ENCODE data around the gene DNAJB13.

The DNAJB13 gene

DNA sequence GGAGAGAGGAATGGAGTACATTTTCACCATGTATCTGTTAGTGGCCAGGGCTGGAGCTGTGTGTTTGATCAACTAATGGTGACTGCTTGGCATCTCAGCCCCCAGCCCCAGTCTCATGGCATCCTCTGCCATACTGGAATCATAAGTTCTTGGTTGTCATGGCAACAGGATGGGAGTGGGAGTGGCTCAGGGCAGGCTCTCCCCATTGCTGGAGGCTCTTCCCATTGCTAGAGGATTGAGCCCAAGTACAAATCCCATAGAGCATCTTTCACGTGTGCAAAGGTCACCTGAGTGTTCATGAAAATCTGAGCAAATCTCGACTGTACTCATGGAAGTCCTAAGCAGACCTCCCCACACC is 14.9 kb downstream of the DNAJB13 start:
- TF ChIP-seq EZH2 (IDR thresholded peaks at IDR 0.05; ENCODE audit: borderline replicate concordance, low read length), result no peak
- TF ChIP-seq, protein P1, sequence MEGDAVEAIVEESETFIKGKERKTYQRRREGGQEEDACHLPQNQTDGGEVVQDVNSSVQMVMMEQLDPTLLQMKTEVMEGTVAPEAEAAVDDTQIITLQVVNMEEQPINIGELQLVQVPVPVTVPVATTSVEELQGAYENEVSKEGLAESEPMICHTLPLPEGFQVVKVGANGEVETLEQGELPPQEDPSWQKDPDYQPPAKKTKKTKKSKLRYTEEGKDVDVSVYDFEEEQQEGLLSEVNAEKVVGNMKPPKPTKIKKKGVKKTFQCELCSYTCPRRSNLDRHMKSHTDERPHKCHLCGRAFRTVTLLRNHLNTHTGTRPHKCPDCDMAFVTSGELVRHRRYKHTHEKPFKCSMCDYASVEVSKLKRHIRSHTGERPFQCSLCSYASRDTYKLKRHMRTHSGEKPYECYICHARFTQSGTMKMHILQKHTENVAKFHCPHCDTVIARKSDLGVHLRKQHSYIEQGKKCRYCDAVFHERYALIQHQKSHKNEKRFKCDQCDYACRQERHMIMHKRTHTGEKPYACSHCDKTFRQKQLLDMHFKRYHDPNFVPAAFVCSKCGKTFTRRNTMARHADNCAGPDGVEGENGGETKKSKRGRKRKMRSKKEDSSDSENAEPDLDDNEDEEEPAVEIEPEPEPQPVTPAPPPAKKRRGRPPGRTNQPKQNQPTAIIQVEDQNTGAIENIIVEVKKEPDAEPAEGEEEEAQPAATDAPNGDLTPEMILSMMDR (IDR thresholded peaks at IDR 0.05; ENCODE audit: low read length), result no peak
- Histone ChIP-seq H3K4me1 (ENCODE audit: insufficient read depth, low read length, severe bottlenecking) (peaks cover 13% of the 10 kb centered on the region), H3K79me2 (ENCODE audit: insufficient read depth, low read length) (no peaks in the 10 kb centered on the region), H3F3A (ENCODE audit: insufficient read depth, low read length) (no peaks in the 10 kb centered on the region), H3K36me3 (ENCODE audit: insufficient read depth, low read length) (no peaks in the 10 kb centered on the region), H4K20me1 (ENCODE audit: insufficient read depth, low read length) (no peaks in the 10 kb centered on the region), H2AFZ (ENCODE audit: low read length) (no peak overlapping the region), H3K4me2 (ENCODE audit: low read length) (no peak overlapping the region), H3K9me3 (ENCODE audit: low read length) (no peaks in the 10 kb centered on the region), H3K9me2 (ENCODE audit: low read depth, low read length) (no peaks in the 10 kb centered on the region), H3K27me3 (ENCODE audit: insufficient read depth, low read length) (no peaks in the 10 kb centered on the region), H3K4me3 (ENCODE audit: low read depth, low read length, poor library complexity, severe bottlenecking) (no peak overlapping the region), H3K27ac (ENCODE audit: low read depth, low read length, poor library complexity, severe bottlenecking) (no peak overlapping the region), H3K9ac (ENCODE audit: low read length) (no peak overlapping the region)

DNA sequence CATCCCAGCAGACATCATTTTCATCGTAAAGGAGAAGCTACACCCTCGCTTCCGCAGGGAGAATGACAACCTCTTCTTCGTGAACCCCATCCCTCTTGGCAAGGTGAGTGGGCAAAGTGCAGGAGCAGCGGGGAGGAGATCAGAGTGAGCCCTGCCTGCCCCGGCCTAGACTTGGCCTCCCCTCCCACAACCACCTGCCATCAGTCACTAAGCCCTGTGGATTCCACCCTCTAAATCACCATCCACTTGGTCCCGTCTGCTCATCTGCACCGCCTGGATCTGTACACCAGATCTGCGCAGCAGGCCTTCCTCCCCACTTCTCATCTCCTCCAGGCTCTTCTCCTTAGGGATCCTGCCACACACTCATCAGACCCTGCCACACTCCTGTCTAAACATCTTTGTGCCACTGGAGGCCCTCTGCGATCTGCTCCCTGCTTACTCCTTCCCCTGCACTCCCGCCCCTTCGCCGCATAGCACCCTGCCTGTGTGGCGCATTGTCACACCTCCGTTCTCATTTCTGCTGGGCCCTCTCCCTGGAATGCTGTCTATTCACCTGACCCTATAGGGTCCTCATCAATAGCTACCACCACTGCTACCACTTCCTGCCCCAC is 17.6 kb downstream of the DNAJB13 start:
- no peaks in the 10 kb centered on the region for H3K9me3 ChIP-seq (ENCODE audit: low read length)
- no peak for TF ChIP-seq EZH2 (IDR thresholded peaks at IDR 0.05; ENCODE audit: borderline replicate concordance, low read length)
- TF ChIP-seq, protein P1 (IDR thresholded peaks at IDR 0.05; ENCODE audit: low read length), result no peak
- no peaks in the 10 kb centered on the region for H3K27me3 ChIP-seq (ENCODE audit: insufficient read depth, low read length)
- no peaks in the 10 kb centered on the region for H3K9me2 ChIP-seq (ENCODE audit: low read depth, low read length)
- H3K4me3 ChIP-seq (ENCODE audit: low read depth, low read length, poor library complexity, severe bottlenecking), result no peak overlapping the region
- no peak overlapping the region for H3K4me2 ChIP-seq (ENCODE audit: low read length)
- H3K9ac ChIP-seq (ENCODE audit: low read length), result no peak overlapping the region
- H3K27ac ChIP-seq (ENCODE audit: low read depth, low read length, poor library complexity, severe bottlenecking), result no peak overlapping the region
- peaks cover 39% of the 10 kb centered on the region for H3K4me1 ChIP-seq (ENCODE audit: insufficient read depth, low read length, severe bottlenecking)
- H3K36me3 ChIP-seq (ENCODE audit: insufficient read depth, low read length), result peaks cover 8% of the 10 kb centered on the region
- H3K79me2 ChIP-seq (ENCODE audit: insufficient read depth, low read length), result no peaks in the 10 kb centered on the region
- H4K20me1 ChIP-seq (ENCODE audit: insufficient read depth, low read length), result no peaks in the 10 kb centered on the region
- H2AFZ ChIP-seq (ENCODE audit: low read length), result no peak overlapping the region
- H3F3A ChIP-seq (ENCODE audit: insufficient read depth, low read length), result no peaks in the 10 kb centered on the region; the same call in 1 of the 2 replicates

DNA sequence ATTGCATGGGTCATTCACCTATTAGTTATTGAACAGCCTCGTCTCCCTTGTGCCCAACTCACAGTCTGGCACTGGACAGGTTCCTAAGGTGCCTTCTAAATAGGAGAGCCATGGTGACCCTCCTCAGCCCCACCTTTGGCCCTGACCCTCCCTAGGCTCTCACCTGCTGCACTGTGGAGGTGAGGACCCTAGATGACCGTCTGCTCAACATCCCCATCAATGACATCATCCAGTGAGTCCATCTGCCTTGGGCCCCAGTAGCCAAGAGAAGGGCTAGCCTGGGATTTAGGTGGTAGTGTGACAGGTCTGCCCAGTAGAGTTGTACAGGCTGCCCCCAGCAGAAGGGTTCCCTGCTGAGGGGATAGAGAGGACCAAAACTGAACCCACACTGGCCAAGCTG is 18.3 kb downstream of the DNAJB13 start:
- no peak overlapping the region for H3K4me2 ChIP-seq (ENCODE audit: low read length)
- H3K9ac ChIP-seq (ENCODE audit: low read length), result no peak overlapping the region
- peaks cover 14% of the 10 kb centered on the region for H3K36me3 ChIP-seq (ENCODE audit: insufficient read depth, low read length)
- no peaks in the 10 kb centered on the region for H3K79me2 ChIP-seq (ENCODE audit: insufficient read depth, low read length)
- no peaks in the 10 kb centered on the region; the same call in 1 of the 2 replicates for H3F3A ChIP-seq (ENCODE audit: insufficient read depth, low read length)
- no peaks in the 10 kb centered on the region for H3K9me3 ChIP-seq (ENCODE audit: low read length)
- H3K4me1 ChIP-seq (ENCODE audit: insufficient read depth, low read length, severe bottlenecking), result peaks cover 43% of the 10 kb centered on the region
- H3K27me3 ChIP-seq (ENCODE audit: insufficient read depth, low read length), result no peaks in the 10 kb centered on the region
- no peak overlapping the region for H3K27ac ChIP-seq (ENCODE audit: low read depth, low read length, poor library complexity, severe bottlenecking)
- no peak overlapping the region for H2AFZ ChIP-seq (ENCODE audit: low read length)
- H3K4me3 ChIP-seq (ENCODE audit: low read depth, low read length, poor library complexity, severe bottlenecking), result no peak overlapping the region
- H3K9me2 ChIP-seq (ENCODE audit: low read depth, low read length), result no peaks in the 10 kb centered on the region
- H4K20me1 ChIP-seq (ENCODE audit: insufficient read depth, low read length), result no peaks in the 10 kb centered on the region
- TF ChIP-seq EZH2 (IDR thresholded peaks at IDR 0.05; ENCODE audit: borderline replicate concordance, low read length), result no peak
- TF ChIP-seq, protein P1 (IDR thresholded peaks at IDR 0.05; ENCODE audit: low read length), result no peak
